IMR-90 (cell line): ENCODE data around the gene FAM168A. TPM values are rescaled to one million over a fixed set of nuclear protein-coding genes. Genes with fewer than 3 reads are reported as not detected.

Experiments used
- ATAC-seq: fragments of 200-7000 bp; cut with Tn5 transposase; 2 replicates; pipeline ENCODE4 v1.9.1; 2020; ENCODE audit warnings: low read depth, mild to moderate bottlenecking, moderate library complexity
- BruUV-seq: library from RNA; stranded (reverse); fragments of 400-500 nt; replicated peaks from 2 replicates; lab custom pipeline; 2021; lab: Mats Ljungman, UMichigan
- CTCF ChIA-PET: fragments of 300-600 bp; formaldehyde crosslinking; extraction: SDS; loops from one replicate; lab custom pipeline; 2021; ENCODE audit warnings: antibody characterized with exemption; lab: Yijun Ruan, JAX
- POLR2A ChIA-PET: fragments of 300-600 bp; sonication (Branson Sonifier 250); formaldehyde crosslinking; loops from one replicate; lab custom pipeline; 2022; ENCODE audit warnings: antibody characterized with exemption; ENCODE audit not compliant: unreplicated experiment; lab: Charles Lee
- DNase-seq: peaks from one replicate; pipeline ENCODE4 v3.0.0; 2013
- H2AFZ ChIP-seq: replicated peaks from 2 replicates; pipeline ENCODE3; 2013; ENCODE audit warnings: low read length, mild to moderate bottlenecking; ENCODE audit not compliant: poor library complexity
- H2AK5ac ChIP-seq: 2 replicates; pipeline ENCODE4 v1.6.1; 2013; ENCODE audit warnings: low read depth, low read length, inconsistent platforms
- H2AK9ac ChIP-seq: replicated peaks from 2 replicates; pipeline ENCODE3; 2013; ENCODE audit warnings: mild to moderate bottlenecking, low read depth, low read length, moderate library complexity; ENCODE audit not compliant: poor library complexity
- H2BK120ac ChIP-seq: 2 replicates; pipeline ENCODE4 v1.6.1; 2013; ENCODE audit warnings: low read depth, low read length, inconsistent platforms
- H2BK15ac ChIP-seq: 3 replicates; pipeline ENCODE4 v1.6.1; 2013; ENCODE audit warnings: low read depth, low read length, inconsistent platforms
- H2BK20ac ChIP-seq: 2 replicates; pipeline ENCODE4 v1.6.1; 2013; ENCODE audit warnings: low read depth, mild to moderate bottlenecking, inconsistent platforms, low read length, moderate library complexity
- H2BK5ac ChIP-seq: 2 replicates; pipeline ENCODE4 v1.6.1; 2013; ENCODE audit warnings: mild to moderate bottlenecking, low read depth, low read length, inconsistent platforms; ENCODE audit not compliant: poor library complexity, severe bottlenecking
- H3K14ac ChIP-seq: replicated peaks from 2 replicates; pipeline ENCODE4 v1.6.1; 2013; ENCODE audit warnings: low read depth, low read length, inconsistent platforms
- H3K18ac ChIP-seq: 2 replicates; pipeline ENCODE4 v1.6.1; 2013; ENCODE audit warnings: low read depth, low read length, control low read depth
- H3K23ac ChIP-seq: 2 replicates; pipeline ENCODE4 v1.6.1; 2013; ENCODE audit warnings: low read depth, low read length, inconsistent platforms
- H3K27ac ChIP-seq: 2 replicates; pipeline ENCODE4 v1.5.1; 2013; ENCODE audit warnings: mild to moderate bottlenecking, control low read depth, low read length; ENCODE audit not compliant: insufficient read depth
- H3K27me3 ChIP-seq: 2 replicates; pipeline ENCODE4 v1.6.1; 2013; ENCODE audit warnings: low read length; ENCODE audit not compliant: control insufficient read depth, insufficient read depth
- H3K36me3 ChIP-seq: 2 replicates; pipeline ENCODE4 v1.6.1; 2013; ENCODE audit warnings: low read length, mixed read lengths; ENCODE audit not compliant: control insufficient read depth, insufficient read depth
- H3K4ac ChIP-seq: 2 replicates; pipeline ENCODE4 v1.6.1; 2013; ENCODE audit warnings: low read depth, low read length, inconsistent platforms
- H3K4me1 ChIP-seq: 2 replicates; pipeline ENCODE4 v1.6.1; 2013; ENCODE audit warnings: low read length, mixed read lengths; ENCODE audit not compliant: control insufficient read depth, insufficient read depth
- H3K4me2 ChIP-seq: 2 replicates; pipeline ENCODE4 v1.6.1; 2013; ENCODE audit warnings: low read depth, mild to moderate bottlenecking, control low read depth, low read length, moderate library complexity
- H3K4me3 ChIP-seq: 2 replicates; pipeline ENCODE4 v1.5.1; 2013; ENCODE audit warnings: low read depth, mild to moderate bottlenecking, control low read depth, low read length, moderate library complexity; ENCODE audit not compliant: insufficient read depth
- H3K56ac ChIP-seq: 2 replicates; pipeline ENCODE4 v1.6.1; 2013; ENCODE audit warnings: low read length, inconsistent platforms; ENCODE audit not compliant: insufficient read depth; ENCODE audit errors: extremely low read depth
- H3K79me1 ChIP-seq, 2 experiments: 2 replicates each; pipeline ENCODE4 v1.6.1; 2013; ENCODE audit warnings: low read length in 2 of 2, inconsistent platforms in 1 of 2, low read depth in 1 of 2
- H3K9ac ChIP-seq: 2 replicates; pipeline ENCODE4 v1.6.1; 2013; ENCODE audit warnings: low read depth, low read length, control low read depth
- H3K9me1 ChIP-seq: 2 replicates; pipeline ENCODE4 v1.6.1; 2013; ENCODE audit warnings: low read length, inconsistent platforms; ENCODE audit not compliant: insufficient read depth
- H3K9me3 ChIP-seq: 2 replicates; pipeline ENCODE4 v1.6.1; 2013; ENCODE audit warnings: low read length; ENCODE audit not compliant: control insufficient read depth, insufficient read depth
- H4K20me1 ChIP-seq: 2 replicates; pipeline ENCODE4 v1.6.1; 2013; ENCODE audit warnings: low read length, inconsistent platforms; ENCODE audit not compliant: insufficient read depth
- H4K5ac ChIP-seq: 2 replicates; pipeline ENCODE4 v1.6.1; 2013; ENCODE audit warnings: mild to moderate bottlenecking, low read depth, low read length, control low read depth
- H4K8ac ChIP-seq, 2 experiments: 2 replicates each; pipeline ENCODE4 v1.6.1; 2013; ENCODE audit warnings: low read depth in 2 of 2, low read length in 2 of 2, control low read depth in 1 of 2, inconsistent platforms in 1 of 2
- H4K91ac ChIP-seq: 2 replicates; pipeline ENCODE4 v1.6.1; 2013; ENCODE audit warnings: low read depth, low read length, inconsistent platforms; ENCODE audit not compliant: insufficient read depth
- CEBPB ChIP-seq: IDR thresholded peaks from 2 replicates; pipeline ENCODE4 v1.6.1; 2012; ENCODE audit warnings: low read depth, low read length, improper control_type of control experiment
- CHD1 ChIP-seq: IDR thresholded peaks from 2 replicates; pipeline ENCODE4 v1.6.1; 2012; ENCODE audit warnings: low read depth, low read length, improper control_type of control experiment
- ELK1 ChIP-seq: fragments of 150-350 bp; IDR thresholded peaks from 2 replicates; pipeline ENCODE4 v1.6.1; 2016; ENCODE audit warnings: low read depth, mild to moderate bottlenecking, low read length, moderate library complexity, borderline replicate concordance
- FOS ChIP-seq: fragments of 150-350 bp; IDR thresholded peaks from 2 replicates; pipeline ENCODE4 v1.6.1; 2016; ENCODE audit warnings: low read depth, low read length
- MAFK ChIP-seq: IDR thresholded peaks from 2 replicates; pipeline ENCODE4 v1.6.1; 2012; ENCODE audit warnings: low read depth, low read length, improper control_type of control experiment
- WGBS, 2 experiments: methylation state at CpG; one replicate each; pipeline versions ENCODE4 v1.1.5 to v1.1.7; 2013; ENCODE audit warnings: missing lambda C conversion rate in 2 of 2; ENCODE audit not compliant: insufficient read length in 1 of 2; ENCODE audit errors: extremely low coverage in 2 of 2; 5-methylcytosine and 5-hydroxymethylcytosine counted together
- dilution Hi-C: fragments of 300-500 bp; cut with HindIII; formaldehyde crosslinking; loops from one replicate; pipeline ENCODE4 v1.14.3; 2018; ENCODE audit warnings: low sequenced_read_pairs; ENCODE audit not compliant: unreplicated experiment
- in situ Hi-C: fragments of 300-500 bp; cut with MboI; formaldehyde crosslinking; loops from 3 replicates; pipeline ENCODE4 v1.14.3; 2019; ENCODE audit warnings: low sequenced_read_pairs, inconsistent platforms, mixed read lengths
- intact Hi-C: fragments of 100-400 bp; cut with micrococcal nuclease; formaldehyde crosslinking; loops from 2 replicates; pipeline ENCODE4 v1.10.0; 2022
- polyA plus RNA-seq, 3 experiments: library from polyadenylated mRNA; depleted of rRNA; stranded (reverse); fragments of >200 nt; gene quantifications; 2 replicates each; pipeline ENCODE4 v1.2.3, GENCODE V29; 2012; ENCODE audit warnings: low replicate concordance in 1 of 3
- total RNA-seq: library from RNA; depleted of rRNA; stranded (reverse); fragments of >200 nt; gene quantifications from 2 replicates; pipeline ENCODE4 v1.2.3, GENCODE V29; 2012

The FAM168A gene
- total and polyA plus RNA-seq, 2 of the 4 experiments (the other 2 are of a cell fraction) = 13.1 to 22.8 TPM

GRCh38 chr11:73393011-73393380 lies 204.9 kb downstream of the FAM168A start:
- no TSS peak for BruUV-seq
- ChIA-PET CTCF (interaction anchor here (1.5 to 2.9 kb wide), 3 partner anchors 16 to 86 kb away, joined by 5 to 16 read pairs (median 5); partner anchors contain the start of gene RELT), POLR2A (interaction anchor here (0.6 kb wide), 1 partner anchor 86 kb away, joined by 9 read pairs; no protein-coding TSS in a partner anchor)
- Histone ChIP-seq H3K27ac (no peak overlapping the region), H3K23ac (no peak overlapping the region), H2AK9ac (peak overlapping the region; percentile 47), H4K8ac (no peak overlapping the region), H4K91ac (no peak overlapping the region), H3K4ac (no peak overlapping the region), H2AK5ac (no peak overlapping the region), H3K18ac (no peak overlapping the region), H3K79me1 (peaks cover 7 to 17% of the 10 kb centered on the region in 2 experiments), H4K5ac (no peak overlapping the region), H2BK5ac (no peak overlapping the region), H3K9me1 (peaks cover 5% of the 10 kb centered on the region; the same call in 1 of the 2 replicates), H2AFZ (no peak overlapping the region), H3K4me1 (peaks cover 4% of the 10 kb centered on the region), H3K36me3 (peaks cover 4% of the 10 kb centered on the region; the same call in 1 of the 2 replicates), H3K4me3 (no peak overlapping the region), H2BK20ac (no peak overlapping the region), H3K4me2 (no peak overlapping the region), H2BK15ac (no peak overlapping the region), H4K20me1 (peaks cover 11% of the 10 kb centered on the region), H3K27me3 (no peaks in the 10 kb centered on the region), H3K14ac (no peak overlapping the region), H2BK120ac (no peak overlapping the region), H3K9me3 (no peaks in the 10 kb centered on the region), H3K56ac (no peak overlapping the region), H3K9ac (no peak overlapping the region)
- in situ Hi-C loops (no loop called here), intact Hi-C loops (loop anchor here (1.0 kb wide), 3 partner anchors 42 to 98 kb away; no protein-coding TSS in a partner anchor), dilution Hi-C loops (no loop called here)
- no peak for DNase-seq
- TF ChIP-seq FOS = no peak
- no peak for TF ChIP-seq MAFK
- TF ChIP-seq ELK1 = no peak
- no peak for TF ChIP-seq CHD1
- no peak for TF ChIP-seq CEBPB
- WGBS, 2 experiments = 75% methylated on average over 5 of the region's 7 CpGs; no CpG with 5 or more reads in 1 of the 2 experiments
- ATAC-seq = peak; percentile 8
